Thymus (tissue), 11 donors: ENCODE results near the gene DPRX. TPM values are rescaled to one million over a fixed set of nuclear protein-coding genes. Genes with fewer than 3 reads are reported as not detected.
"Not testable (repeated sequence)": the region's sequence is repeated elsewhere in the genome, so short reads cannot be mapped to it uniquely, and the experiment has no call there.

ENCODE experiments used
- DNase-seq, 9 donors: peaks; one replicate each; pipeline ENCODE4 v3.0.0-alpha.2; 2013; ENCODE audit warnings: low spot score in 9 of 9, low read depth in 6 of 9, missing footprints in 1 of 9
- H3K27ac ChIP-seq, 2 donors: one replicate each; pipeline ENCODE4 v1.5.1; 2013; ENCODE audit warnings: control low read depth in 1 of 2, low read depth in 1 of 2, low read length in 1 of 2, mild to moderate bottlenecking in 1 of 2, moderate library complexity in 1 of 2
- H3K27me3 ChIP-seq, 2 donors: one replicate each; pipeline ENCODE4 v1.5.1; 2013; ENCODE audit warnings: low read length in 1 of 2; ENCODE audit not compliant: control insufficient read depth in 2 of 2, insufficient read depth in 1 of 2
- H3K36me3 ChIP-seq, 2 donors: one replicate each; pipeline ENCODE4 v1.5.1; 2013; ENCODE audit warnings: low read length in 1 of 2, mild to moderate bottlenecking in 1 of 2, moderate library complexity in 1 of 2; ENCODE audit not compliant: control insufficient read depth in 2 of 2, insufficient read depth in 2 of 2
- H3K4me1 ChIP-seq, 2 donors: one replicate each; pipeline ENCODE4 v1.5.1; 2013; ENCODE audit warnings: low read length in 2 of 2; ENCODE audit not compliant: control insufficient read depth in 2 of 2, insufficient read depth in 2 of 2
- H3K4me3 ChIP-seq, 2 donors: one replicate each; pipeline ENCODE4 v1.5.1; 2013; ENCODE audit warnings: low read length in 2 of 2, control low read depth in 1 of 2, mild to moderate bottlenecking in 1 of 2
- H3K9me3 ChIP-seq, 2 donors: one replicate each; pipeline ENCODE4 v1.5.1; 2013; ENCODE audit warnings: low read length in 1 of 2, mild to moderate bottlenecking in 1 of 2; ENCODE audit not compliant: control insufficient read depth in 2 of 2, insufficient read depth in 1 of 2
- WGBS: extraction: QIAGEN DNeasy Blood & Tissue Kit; methylation state at CpG from one replicate; pipeline ENCODE4 v1.1.7; 2013; 5-methylcytosine and 5-hydroxymethylcytosine counted together
- polyA plus RNA-seq: library from polyadenylated mRNA; stranded (reverse); fragments of 200-250 nt; gene quantifications from one replicate; pipeline ENCODE4 v1.2.3, GENCODE V29; 2013
- total RNA-seq: library from RNA; stranded (reverse); fragments of 120-200 nt; gene quantifications from one replicate; pipeline ENCODE4 v1.2.4, GENCODE V29; 2013
- donor health status: healthy.

The DPRX gene
- total and polyA plus RNA-seq, 2 donors: 0.18 TPM; not detected in 1

DNA sequence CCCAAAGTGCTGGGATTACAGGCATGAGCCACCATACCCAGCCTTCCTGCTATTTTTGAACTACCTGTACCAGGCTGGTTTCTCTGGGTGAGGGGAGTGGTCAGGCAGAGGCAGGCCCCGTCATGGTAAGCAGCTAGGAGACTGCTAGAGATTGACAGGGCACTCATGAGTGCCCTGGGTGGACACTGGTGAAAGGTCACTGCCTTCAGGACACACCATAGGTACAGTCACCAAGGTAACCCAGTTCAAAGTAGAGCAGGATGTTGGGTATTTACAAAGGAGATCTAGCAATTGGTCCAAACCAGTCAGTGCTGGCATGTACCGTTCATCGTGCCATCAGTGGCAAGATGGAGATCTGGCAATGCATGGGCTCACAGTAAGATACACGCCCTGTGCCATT is 25.5 kb downstream of the DPRX start:
- Histone ChIP-seq H3K4me3 (no peak overlapping the region), H3K27ac (no peak overlapping the region), H3K36me3 (no peaks in the 10 kb centered on the region), H3K27me3 (no peaks in the 10 kb centered on the region), H3K4me1 (no peaks in the 10 kb centered on the region), H3K9me3 (peaks cover 2 to 19% of the 10 kb centered on the region in 2 donors)
- no peak for DNase-seq
- 93% methylated on average over 4 of the region's 4 CpGs for WGBS

DNA sequence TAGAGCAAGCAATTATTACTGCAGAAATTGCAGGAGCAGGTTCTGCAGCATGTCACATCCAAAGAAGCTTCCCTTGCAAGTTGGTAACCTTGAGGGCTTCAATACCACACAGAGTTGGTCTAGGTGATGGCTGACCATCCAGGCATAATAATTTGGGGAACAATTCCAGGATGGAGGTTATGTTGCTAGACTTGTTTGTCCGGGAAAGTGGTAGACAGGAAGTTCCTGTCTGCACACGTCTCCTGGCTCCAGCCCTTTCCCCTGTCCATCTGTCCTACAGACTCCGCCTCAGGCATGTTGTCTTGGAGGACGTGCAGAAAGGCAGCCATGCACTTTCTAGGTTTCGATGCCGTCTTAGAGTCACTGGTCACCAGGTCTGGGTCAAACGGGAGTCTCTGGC is 26.0 kb downstream of the DPRX start:
- H3K36me3 ChIP-seq: no peaks in the 10 kb centered on the region
- WGBS: 89% methylated on average over 7 of the region's 7 CpGs
- H3K9me3 ChIP-seq: peaks cover 2 to 14% of the 10 kb centered on the region in 2 donors

GRCh38 chr19:53659292-53659691 is 27.5 kb downstream of the DPRX start:
- WGBS: 11% methylated on average over 6 of the region's 6 CpGs
- DNase-seq: no peak
- no peak overlapping the region for H3K27ac ChIP-seq

More for the DNA sequence above, 26.0 kb downstream of the DPRX start:
- no peak overlapping the region for H3K4me3 ChIP-seq
- H3K27ac ChIP-seq: no peak overlapping the region
- DNase-seq: no peak
- no peaks in the 10 kb centered on the region for H3K27me3 ChIP-seq
- no peaks in the 10 kb centered on the region for H3K4me1 ChIP-seq

DNA sequence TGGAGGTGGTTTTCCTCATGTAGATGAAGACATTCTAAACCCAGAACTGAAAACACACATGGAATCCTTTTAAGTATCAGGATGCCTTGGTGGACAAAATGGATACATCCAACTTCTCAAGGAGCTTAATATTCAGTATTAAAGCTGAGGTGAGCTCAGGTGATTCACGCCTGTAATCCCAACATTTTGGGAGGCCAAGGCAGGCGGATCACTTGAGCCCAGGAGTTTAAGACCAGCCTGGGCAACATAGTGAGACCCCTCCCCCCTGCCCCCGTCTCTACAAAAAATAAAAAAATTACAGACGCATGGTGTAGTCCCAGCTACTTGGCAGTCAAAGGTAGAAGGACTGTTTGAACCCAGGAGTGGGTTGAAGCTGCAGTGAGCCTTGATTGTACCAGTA is 28.8 kb downstream of the DPRX start:
- no peak for DNase-seq
- no peak overlapping the region for H3K4me3 ChIP-seq
- H3K27ac ChIP-seq: no peak overlapping the region
- WGBS: 97% methylated on average over 4 of the region's 4 CpGs
- H3K9me3 ChIP-seq: peaks cover 2 to 5% of the 10 kb centered on the region in 2 donors
- H3K4me1 ChIP-seq: no peaks in the 10 kb centered on the region
- H3K36me3 ChIP-seq: no peaks in the 10 kb centered on the region
- no peaks in the 10 kb centered on the region for H3K27me3 ChIP-seq

More at GRCh38 chr19:53659292-53659691, 27.5 kb downstream of the DPRX start:
- Histone ChIP-seq H3K4me1 (no peaks in the 10 kb centered on the region), H3K27me3 (no peaks in the 10 kb centered on the region), H3K4me3 (no peak overlapping the region), H3K36me3 (no peaks in the 10 kb centered on the region), H3K9me3 (peaks cover 2 to 9% of the 10 kb centered on the region in 2 donors)

DNA sequence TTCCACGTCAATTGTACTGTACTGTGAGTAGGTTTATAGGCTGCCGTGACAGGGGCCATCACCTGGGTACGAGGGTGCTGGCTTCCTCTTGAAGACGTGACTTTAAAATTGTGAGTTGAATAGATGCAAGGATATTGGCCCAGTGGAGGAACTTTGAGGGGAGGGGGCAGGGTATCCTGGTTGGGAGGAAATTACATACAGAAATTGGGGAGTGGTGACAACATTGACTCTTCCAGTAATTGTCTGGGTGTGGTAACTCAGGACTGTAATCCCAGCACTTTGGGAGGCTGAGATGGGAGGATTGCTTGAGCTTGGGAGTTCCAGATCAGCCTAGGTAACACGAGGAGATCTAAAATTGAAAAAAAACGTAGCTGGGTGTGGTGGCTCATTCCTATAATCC is 30.4 kb downstream of the DPRX start:
- 71% methylated on average over 6 of the region's 6 CpGs for WGBS
- Histone ChIP-seq H3K27ac (no peak overlapping the region), H3K27me3 (no peaks in the 10 kb centered on the region), H3K4me1 (no peaks in the 10 kb centered on the region), H3K4me3 (no peak overlapping the region), H3K9me3 (peaks cover 0 to 2% of the 10 kb centered on the region in 2 donors), H3K36me3 (no peaks in the 10 kb centered on the region)
- no peak for DNase-seq

DNA sequence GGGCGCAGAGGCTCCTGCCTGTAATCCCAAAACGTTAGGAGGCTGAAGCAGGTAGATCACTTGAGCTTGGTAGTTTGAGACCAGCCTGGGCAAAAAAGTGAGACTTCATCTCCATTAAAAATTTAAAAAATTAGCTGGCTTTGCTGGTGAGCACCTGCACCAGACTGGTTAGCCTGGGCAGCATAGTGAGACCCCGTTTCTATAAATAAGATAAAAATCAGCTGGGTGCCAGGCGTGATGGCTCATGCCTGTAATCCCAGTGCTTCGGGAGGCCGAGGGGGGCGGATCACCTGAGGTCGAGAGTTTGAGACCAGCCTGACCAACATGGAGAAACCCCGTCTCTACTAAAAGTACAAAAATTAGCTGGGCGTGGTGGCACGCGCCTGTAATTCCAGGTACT is 32.4 kb downstream of the DPRX start:
- no peak for DNase-seq
- H3K4me3 ChIP-seq: no peak overlapping the region
- WGBS: 89% methylated on average over 12 of the region's 12 CpGs

GRCh38 chr19:53664760-53665159 is 33.0 kb downstream of the DPRX start:
- Histone ChIP-seq H3K4me3 (no peak overlapping the region), H3K4me1 (no peaks in the 10 kb centered on the region), H3K27me3 (no peaks in the 10 kb centered on the region), H3K9me3 (no peaks in the 10 kb centered on the region), H3K27ac (no peak overlapping the region), H3K36me3 (no peaks in the 10 kb centered on the region)
- DNase-seq: no peak
- 60% methylated on average over 2 of the region's 2 CpGs for WGBS

More for the DNA sequence above, 32.4 kb downstream of the DPRX start:
- no peaks in the 10 kb centered on the region for H3K27me3 ChIP-seq
- H3K9me3 ChIP-seq: no peaks in the 10 kb centered on the region
- H3K27ac ChIP-seq: no peak overlapping the region
- no peaks in the 10 kb centered on the region for H3K4me1 ChIP-seq
- H3K36me3 ChIP-seq: no peaks in the 10 kb centered on the region

- H3K4me1 ChIP-seq, DNase-seq, H3K27me3 ChIP-seq, H3K4me3 ChIP-seq, H3K9me3 ChIP-seq, H3K36me3 ChIP-seq, H3K27ac ChIP-seq: not testable (repeated sequence)
- WGBS: 91% methylated on average over 3 of the region's 3 CpGs
Observed at GRCh38 chr19:53666331-53666730, 34.5 kb downstream of the DPRX start.

- not testable (repeated sequence) for H3K9me3 ChIP-seq, DNase-seq, H3K27ac ChIP-seq, H3K4me1 ChIP-seq, H3K4me3 ChIP-seq, H3K27me3 ChIP-seq, H3K36me3 ChIP-seq
- WGBS: 100% methylated on average over 3 of the region's 3 CpGs
Observed at GRCh38 chr19:53668804-53669203, 37.0 kb downstream of the DPRX start.

DNA sequence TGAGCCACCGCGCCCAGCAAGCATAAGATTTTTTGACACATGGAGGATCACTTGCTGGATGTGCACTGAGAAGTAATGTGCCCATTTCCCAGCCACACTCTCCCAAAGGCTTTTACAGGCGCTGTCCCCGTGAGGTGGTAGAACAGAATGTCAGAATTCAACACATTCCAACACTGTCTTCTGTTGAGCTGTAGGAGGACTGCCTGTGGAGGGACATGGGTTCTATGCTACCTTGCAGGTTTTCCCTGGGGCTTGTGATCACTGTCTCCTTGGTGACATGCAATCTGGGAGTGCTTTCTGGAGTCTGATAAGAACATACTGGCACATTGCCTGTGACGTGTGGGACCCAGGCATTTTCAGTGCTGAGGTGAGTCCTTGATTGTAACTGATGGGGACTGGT is 38.5 kb downstream of the DPRX start:
- no peaks in the 10 kb centered on the region for H3K27me3 ChIP-seq
- no peaks in the 10 kb centered on the region for H3K9me3 ChIP-seq
- no peaks in the 10 kb centered on the region for H3K4me1 ChIP-seq
- DNase-seq: no peak
- no peaks in the 10 kb centered on the region for H3K36me3 ChIP-seq
- 96% methylated on average over 5 of the region's 5 CpGs for WGBS
- no peak overlapping the region for H3K4me3 ChIP-seq
- no peak overlapping the region for H3K27ac ChIP-seq
